Small intestine (tissue), 7 donors: Measurements from ENCODE around the gene NWD2. TPM values are rescaled to one million over a fixed set of nuclear protein-coding genes. Genes with fewer than 3 reads are reported as not detected.

Experiments used
- DNase-seq, 2 donors: peaks; one replicate each; pipeline versions ENCODE4 v3.0.0 to v3.0.0-alpha.2; 2013
- FAIRE-seq: peaks from 2 replicates; lab custom pipeline; 2012; peaks lifted over from hg19 to GRCh38; lab: Jason Lieb, UNC
- H3K27ac ChIP-seq, 3 donors: one replicate each; pipeline ENCODE4 v1.5.1; 2013; ENCODE audit warnings: low read length in 2 of 3, mild to moderate bottlenecking in 2 of 3, control low read depth in 1 of 3, inconsistent platforms in 1 of 3, low read depth in 1 of 3, moderate library complexity in 1 of 3
- H3K27me3 ChIP-seq, 3 donors: one replicate each; pipeline ENCODE4 v1.6.1; 2013; ENCODE audit warnings: low read length in 3 of 3, inconsistent platforms in 1 of 3; ENCODE audit not compliant: control insufficient read depth in 3 of 3, insufficient read depth in 3 of 3
- H3K36me3 ChIP-seq, 3 donors: one replicate each; pipeline ENCODE4 v1.6.1; 2013; ENCODE audit warnings: low read length in 3 of 3, inconsistent platforms in 1 of 3, low read depth in 1 of 3, mild to moderate bottlenecking in 1 of 3, moderate library complexity in 1 of 3; ENCODE audit not compliant: control insufficient read depth in 3 of 3, insufficient read depth in 2 of 3
- H3K4me1 ChIP-seq, 3 donors: one replicate each; pipeline ENCODE4 v1.6.1; 2013; ENCODE audit warnings: low read length in 2 of 3, inconsistent platforms in 1 of 3, low read depth in 1 of 3, mild to moderate bottlenecking in 1 of 3, moderate library complexity in 1 of 3; ENCODE audit not compliant: control insufficient read depth in 3 of 3, insufficient read depth in 2 of 3
- H3K4me3 ChIP-seq, 3 donors: one replicate each; pipeline ENCODE4 v1.5.1; 2013; ENCODE audit warnings: low read length in 3 of 3, control low read depth in 1 of 3, inconsistent platforms in 1 of 3, low read depth in 1 of 3, mild to moderate bottlenecking in 1 of 3, moderate library complexity in 1 of 3
- H3K9me3 ChIP-seq, 2 donors: one replicate each; pipeline ENCODE4 v1.6.1; 2013; ENCODE audit warnings: low read depth in 1 of 2, low read length in 1 of 2; ENCODE audit not compliant: control insufficient read depth in 2 of 2, insufficient read depth in 1 of 2
- WGBS, 3 donors: extraction: QIAGEN DNeasy Blood & Tissue Kit; methylation state at CpG; one replicate each; pipeline ENCODE4 v1.1.7; 2013; 5-methylcytosine and 5-hydroxymethylcytosine counted together
- polyA plus RNA-seq, 4 donors: library from polyadenylated mRNA; stranded (reverse) in 3 of 4; unstranded in 1 of 4; fragments of 200-250 nt in 3 of 4; fragments of 120-200 nt in 1 of 4; gene quantifications; one replicate each; pipeline versions ENCODE4 v1.2.1 to v1.2.3, GENCODE V29; 2013
- donor health status: healthy with polysubstance abuse.
- donor health status: control.
- donor health status: control.
- donor health status: Bipolar disorder and iron deficiency.
- donor health status: healthy.

Gene NWD2
- polyA plus RNA-seq, 4 donors = under 0.01 to 0.15 (median 0.01) TPM; not detected in 1

DNA sequence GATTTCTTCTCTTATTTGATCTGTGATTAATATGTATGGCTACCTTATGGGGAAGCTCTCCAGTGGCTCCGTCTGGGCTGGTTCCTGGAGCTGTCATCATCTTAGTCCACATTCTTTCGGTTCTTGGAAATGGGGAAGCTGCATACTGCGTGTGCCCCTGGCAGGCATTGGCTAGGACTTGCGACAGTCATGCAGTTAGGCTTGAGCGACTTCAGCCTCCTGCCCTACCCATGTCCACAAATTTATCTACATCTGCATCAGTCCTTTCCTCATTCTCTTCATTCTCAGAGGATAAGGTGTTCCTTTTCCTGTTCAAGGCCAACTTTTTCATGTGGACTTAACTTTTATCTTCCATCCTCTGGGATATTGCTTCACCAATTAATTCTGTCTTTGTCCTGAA is 227.4 kb downstream of the NWD2 start:
- peak in 1 of 2 donors; percentile 54 for DNase-seq
- 57 to 61% (median 58%) methylated on average over 5 of the region's 5 CpGs for WGBS, 3 donors
- Histone ChIP-seq H3K4me3 (no peak overlapping the region), H3K4me1 (peaks cover 0 to 15% (median 0%) of the 10 kb centered on the region in 3 donors), H3K36me3 (no peaks in the 10 kb centered on the region), H3K27me3 (no peaks in the 10 kb centered on the region), H3K27ac (peak overlapping the region in 2 of 3 donors; percentile 0 to 8), H3K9me3 (no peaks in the 10 kb centered on the region)
- no peak for FAIRE-seq

DNA sequence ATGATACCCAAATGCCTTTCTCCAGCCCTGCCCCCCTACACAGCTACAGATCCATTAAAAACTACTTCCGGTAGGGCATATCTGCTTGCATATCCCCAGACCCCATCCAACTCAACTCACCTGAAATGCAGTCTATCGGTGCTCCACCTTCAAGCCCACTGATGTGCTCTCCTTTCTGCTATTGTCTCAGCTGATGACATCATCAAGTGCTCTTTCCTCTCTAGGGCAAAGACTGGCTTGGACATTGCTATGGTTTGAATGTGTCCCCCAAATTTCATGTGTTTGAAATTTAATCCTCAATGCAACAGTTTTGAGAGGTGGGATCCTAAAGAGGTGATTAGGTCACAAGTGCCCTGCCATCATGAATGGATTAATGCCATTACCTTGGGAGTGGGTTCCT is 229.3 kb downstream of the NWD2 start:
- H3K27ac ChIP-seq = no peak overlapping the region
- 91 to 93% (median 92%) methylated on average over 2 of the region's 2 CpGs for WGBS, 3 donors
- H3K27me3 ChIP-seq = no peaks in the 10 kb centered on the region
- peaks cover 0 to 16% (median 0%) of the 10 kb centered on the region in 3 donors for H3K4me1 ChIP-seq
- H3K36me3 ChIP-seq = no peaks in the 10 kb centered on the region
- FAIRE-seq = no peak
- no peak overlapping the region for H3K4me3 ChIP-seq
- no peak for DNase-seq
- H3K9me3 ChIP-seq = no peaks in the 10 kb centered on the region

DNA sequence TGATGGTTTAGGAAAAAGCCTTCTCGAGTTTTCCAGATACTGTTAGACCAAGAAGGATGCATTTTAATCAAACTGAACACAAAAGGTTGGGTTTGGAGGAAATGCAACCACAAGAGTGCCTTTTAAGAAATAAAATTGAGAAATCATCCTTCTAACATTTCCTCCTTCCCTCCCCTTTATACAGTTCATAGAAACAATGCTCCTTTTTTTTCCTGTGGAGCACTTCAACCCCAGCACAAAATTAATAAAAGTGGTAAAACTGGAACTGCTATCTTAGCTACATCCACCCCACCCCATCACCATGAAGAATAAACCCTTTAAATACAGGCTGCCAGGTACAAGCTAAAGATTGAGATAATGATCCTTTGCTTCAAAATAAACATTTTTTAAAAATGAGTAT is 230.5 kb downstream of the NWD2 start:
- H3K36me3 ChIP-seq = no peaks in the 10 kb centered on the region
- DNase-seq = no peak
- H3K27me3 ChIP-seq = no peaks in the 10 kb centered on the region
- H3K9me3 ChIP-seq = no peaks in the 10 kb centered on the region
- FAIRE-seq = no peak
- peaks cover 0 to 16% (median 0%) of the 10 kb centered on the region in 3 donors for H3K4me1 ChIP-seq
- no peak overlapping the region for H3K4me3 ChIP-seq
- no peak overlapping the region for H3K27ac ChIP-seq
- 13 to 32% (median 19%) methylated on average over 1 of the region's 1 CpG for WGBS, 3 donors

DNA sequence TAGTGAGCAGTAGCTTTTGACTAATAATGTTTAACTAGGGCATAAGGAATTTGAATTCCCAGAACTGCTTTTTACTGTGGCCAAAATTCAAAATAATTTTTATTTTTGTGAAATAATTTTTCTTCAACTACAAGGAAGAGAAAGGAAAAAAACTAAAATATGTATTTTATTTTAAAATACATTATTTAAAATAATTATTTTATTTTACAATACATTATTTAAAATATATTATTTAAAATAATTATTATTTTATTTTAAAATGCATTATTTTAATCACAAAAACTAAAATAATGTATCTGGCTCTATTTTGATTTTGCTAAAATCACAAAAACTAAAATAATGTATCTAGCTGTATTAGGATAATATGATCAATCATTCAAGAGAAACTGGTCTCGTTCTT is 231.2 kb downstream of the NWD2 start:
- FAIRE-seq (peak; percentile 92), DNase-seq (no peak)
- H3K36me3 ChIP-seq = no peaks in the 10 kb centered on the region
- 60 to 71% (median 65%) methylated on average over 1 of the region's 1 CpG for WGBS, 3 donors
- no peaks in the 10 kb centered on the region for H3K27me3 ChIP-seq
- peaks cover 0 to 17% (median 0%) of the 10 kb centered on the region in 3 donors for H3K4me1 ChIP-seq
- H3K9me3 ChIP-seq = no peaks in the 10 kb centered on the region
- no peak overlapping the region for H3K4me3 ChIP-seq
- H3K27ac ChIP-seq = no peak overlapping the region

DNA sequence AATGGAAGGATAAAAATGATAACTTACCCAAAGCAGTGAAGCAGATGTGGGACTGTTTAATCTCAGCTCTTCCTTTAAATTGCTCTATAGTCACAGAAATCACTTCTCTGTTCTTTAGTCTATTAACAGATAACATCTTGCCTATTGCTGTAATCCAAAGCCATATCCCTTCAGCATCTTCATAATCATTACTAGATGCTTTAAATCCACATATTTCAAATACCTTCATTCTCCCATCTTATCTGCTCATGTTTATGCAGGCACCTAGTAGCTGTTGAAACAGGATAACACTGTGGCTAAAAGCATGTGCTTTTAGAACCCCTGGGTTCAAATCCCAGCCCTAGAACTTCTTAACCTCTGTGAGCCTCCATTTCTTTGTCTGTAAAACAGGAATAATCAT is 231.7 kb downstream of the NWD2 start:
- no peak for FAIRE-seq

DNA sequence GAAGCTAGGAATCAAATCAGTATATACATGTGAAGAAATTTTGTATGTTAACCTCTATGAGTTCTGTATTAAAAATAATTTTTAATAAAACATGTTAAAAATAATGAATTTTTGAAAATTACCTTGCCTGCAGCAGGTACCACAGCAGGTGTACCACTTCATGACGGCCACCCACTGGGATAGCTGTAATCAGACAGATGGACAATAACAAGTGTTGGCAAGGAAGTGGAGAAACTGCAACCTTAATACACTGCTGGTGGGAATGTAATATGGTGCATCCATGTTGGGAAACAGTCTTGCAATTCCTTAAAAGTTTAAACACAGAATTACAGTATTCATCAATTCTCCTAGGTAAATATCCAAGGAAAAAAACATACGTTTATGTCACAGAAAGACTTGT is 232.1 kb downstream of the NWD2 start:
- WGBS, 3 donors = 87 to 92% (median 89%) methylated on average over 2 of the region's 2 CpGs
- peaks cover 0 to 26% (median 0%) of the 10 kb centered on the region in 3 donors for H3K4me1 ChIP-seq
- peaks cover 0 to 2% (median 0%) of the 10 kb centered on the region in 3 donors for H3K36me3 ChIP-seq
- FAIRE-seq = no peak
- H3K4me3 ChIP-seq = no peak overlapping the region
- H3K27ac ChIP-seq = no peak overlapping the region
- no peaks in the 10 kb centered on the region for H3K27me3 ChIP-seq
- DNase-seq = no peak
- no peaks in the 10 kb centered on the region for H3K9me3 ChIP-seq

More for the DNA sequence above, 231.7 kb downstream of the NWD2 start:
- Histone ChIP-seq H3K27me3 (no peaks in the 10 kb centered on the region), H3K27ac (no peak overlapping the region), H3K4me1 (peaks cover 0 to 22% (median 0%) of the 10 kb centered on the region in 3 donors), H3K36me3 (peaks cover 0 to under 1% (median 0%) of the 10 kb centered on the region in 3 donors), H3K9me3 (no peaks in the 10 kb centered on the region), H3K4me3 (no peak overlapping the region)
- DNase-seq = no peak

DNA sequence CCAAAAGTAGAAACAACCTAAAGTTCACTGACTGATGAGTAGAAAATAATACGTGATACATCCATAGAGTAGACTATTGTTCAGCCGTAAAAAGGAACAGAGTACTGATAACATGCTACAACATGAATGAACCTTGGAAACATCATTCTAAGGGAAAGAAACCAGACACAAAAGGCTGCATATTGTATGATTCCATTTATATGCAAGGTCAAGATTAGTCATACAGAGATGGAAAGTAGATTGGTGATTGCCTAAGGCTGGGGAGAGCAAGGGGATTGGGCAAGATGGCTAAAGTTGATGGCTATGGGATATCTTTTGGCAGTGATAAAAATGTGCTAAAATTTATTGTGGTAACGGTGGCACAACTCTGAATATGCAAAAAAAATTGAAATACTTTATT is 232.6 kb downstream of the NWD2 start:
- Histone ChIP-seq H3K4me3 (no peak overlapping the region), H3K27ac (no peak overlapping the region), H3K36me3 (peaks cover 0 to 2% (median 0%) of the 10 kb centered on the region in 3 donors), H3K4me1 (peaks cover 0 to 27% (median 0%) of the 10 kb centered on the region in 3 donors), H3K27me3 (no peaks in the 10 kb centered on the region), H3K9me3 (no peaks in the 10 kb centered on the region)
- DNase-seq (no peak), FAIRE-seq (no peak)
- 82 to 86% (median 85%) methylated on average over 3 of the region's 3 CpGs for WGBS, 3 donors

DNA sequence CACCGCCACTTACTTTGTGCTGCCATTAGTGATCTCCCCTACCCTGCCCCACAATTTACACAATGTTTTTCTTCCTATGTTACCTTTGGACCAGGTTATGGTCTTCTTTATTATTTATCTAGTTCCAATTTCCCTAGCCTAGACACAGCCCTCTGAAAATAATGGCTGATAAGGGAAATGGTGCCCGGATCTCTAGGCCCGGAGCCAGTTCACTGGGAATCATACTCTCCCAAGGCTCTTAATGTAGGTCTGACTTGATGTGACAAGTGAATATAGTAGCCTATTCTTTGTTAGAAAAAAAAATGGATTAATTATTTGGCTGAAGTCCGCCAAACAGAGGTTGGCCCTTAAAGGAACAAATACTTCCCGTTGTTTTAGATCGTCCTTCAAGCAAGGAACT is 233.6 kb downstream of the NWD2 start:
- peaks cover 0 to 36% (median 0%) of the 10 kb centered on the region in 3 donors for H3K4me1 ChIP-seq
- no peak overlapping the region for H3K4me3 ChIP-seq
- peak in 1 of 2 donors; percentile 60 for DNase-seq

DNA sequence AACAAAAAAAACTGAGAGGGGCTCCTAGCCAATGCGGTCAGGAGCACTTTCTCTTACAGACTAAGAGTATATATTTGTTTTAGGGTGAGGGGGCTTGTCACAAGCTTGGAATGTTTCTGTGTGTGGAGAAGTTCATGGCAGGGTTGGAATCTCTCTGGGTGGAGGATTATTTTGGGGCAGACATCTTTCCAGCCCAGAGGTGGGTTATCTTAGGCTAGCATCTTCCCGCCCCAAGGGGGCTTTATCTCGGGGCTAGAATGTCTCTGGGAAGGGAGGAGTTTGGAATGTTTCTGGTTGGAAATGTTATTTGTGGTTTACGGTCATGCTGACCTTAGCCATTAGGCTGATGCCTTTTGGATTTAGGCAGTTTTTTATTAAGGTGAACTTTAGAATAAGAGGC is 236.0 kb downstream of the NWD2 start:
- no peak for FAIRE-seq
- no peak for DNase-seq
- no peaks in the 10 kb centered on the region for H3K27me3 ChIP-seq
- H3K9me3 ChIP-seq = peaks cover 0 to 4% of the 10 kb centered on the region in 2 donors
- 79 to 92% (median 88%) methylated on average over 4 of the region's 4 CpGs for WGBS, 3 donors
- H3K4me3 ChIP-seq = no peak overlapping the region
- no peak overlapping the region for H3K27ac ChIP-seq
- H3K36me3 ChIP-seq = peaks cover 0 to 2% (median 0%) of the 10 kb centered on the region in 3 donors
- peaks cover 0 to 54% (median 5%) of the 10 kb centered on the region in 3 donors for H3K4me1 ChIP-seq

More for the DNA sequence above, 233.6 kb downstream of the NWD2 start:
- no peaks in the 10 kb centered on the region for H3K9me3 ChIP-seq
- no peak for FAIRE-seq
- H3K27me3 ChIP-seq = no peaks in the 10 kb centered on the region
- 21 to 70% (median 33%) methylated on average over 6 of the region's 6 CpGs for WGBS, 3 donors
- H3K27ac ChIP-seq = peak overlapping the region in 2 of 3 donors; percentile 2 to 32
- peaks cover 0 to 2% (median 0%) of the 10 kb centered on the region in 3 donors for H3K36me3 ChIP-seq
